HTR-8/SVneo (cell line): ENCODE data around the gene ZFYVE27.

Source experiments
- DNase-seq: peaks from one replicate; pipeline ENCODE4 v3.0.0; 2011; ENCODE audit warnings: low spot score, mixed read lengths; ENCODE audit not compliant: insufficient read length
- FAIRE-seq: peaks from 2 replicates; lab custom pipeline; 2011; peaks lifted over from hg19 to GRCh38; lab: Jason Lieb, UNC

Gene ZFYVE27

GRCh38 chr10:97766996-97767924, 30.3 kb downstream of the ZFYVE27 start:
- FAIRE-seq: no peak

GRCh38 chr10:97768322-97769315, 31.7 kb downstream of the ZFYVE27 start:
- no peak for FAIRE-seq
- DNase-seq: no peak

More at GRCh38 chr10:97766996-97767924, 30.3 kb downstream of the ZFYVE27 start:
- no peak for DNase-seq

GRCh38 chr10:97770255-97770654, 33.3 kb downstream of the ZFYVE27 start:
- FAIRE-seq (no peak), DNase-seq (no peak)

- FAIRE-seq: peak; percentile 36
- DNase-seq: peak; percentile 51
Measured at GRCh38 chr10:97771055-97771891, 34.3 kb downstream of the ZFYVE27 start.

- FAIRE-seq (no peak), DNase-seq (no peak)
Measured at GRCh38 chr10:97771913-97772823, 35.2 kb downstream of the ZFYVE27 start, which contains the start of gene SFRP5. TSS of gene SFRP5 (minus strand) at chr10:97771999. CDS start at chr10:97771833, 166 bp downstream.

GRCh38 chr10:97773096-97773495, 36.2 kb downstream of the ZFYVE27 start:
- DNase-seq (no peak), FAIRE-seq (no peak)

GRCh38 chr10:97774811-97775294, 37.9 kb downstream of the ZFYVE27 start:
- FAIRE-seq: no peak
- DNase-seq: no peak

GRCh38 chr10:97777143-97777542, 40.2 kb downstream of the ZFYVE27 start:
- no peak for DNase-seq
- FAIRE-seq: no peak

GRCh38 chr10:97778452-97779302, 41.7 kb downstream of the ZFYVE27 start:
- DNase-seq: no peak
- FAIRE-seq: no peak

GRCh38 chr10:97779492-97779891, 42.6 kb downstream of the ZFYVE27 start:
- FAIRE-seq (no peak), DNase-seq (no peak)

- DNase-seq (no peak), FAIRE-seq (no peak)
Measured at GRCh38 chr10:97779975-97780374, 43.0 kb downstream of the ZFYVE27 start.

GRCh38 chr10:97780841-97781617, 44.1 kb downstream of the ZFYVE27 start:
- DNase-seq: no peak
- FAIRE-seq: no peak

- FAIRE-seq (no peak), DNase-seq (no peak)
Measured at GRCh38 chr10:97781618-97782331, 44.8 kb downstream of the ZFYVE27 start.

GRCh38 chr10:97782455-97783228, 45.7 kb downstream of the ZFYVE27 start:
- FAIRE-seq (no peak), DNase-seq (no peak)

- FAIRE-seq: no peak
- DNase-seq: no peak
Measured at GRCh38 chr10:97784200-97784810, 47.4 kb downstream of the ZFYVE27 start.
